Brain pericyte (primary cell): ENCODE data around the gene GHRHR.

Experiments
- DNase-seq: peaks from one replicate; pipeline ENCODE4 v3.0.0-alpha.2; 2012; ENCODE audit warnings: low read depth, low spot score

GHRHR gene

DNA sequence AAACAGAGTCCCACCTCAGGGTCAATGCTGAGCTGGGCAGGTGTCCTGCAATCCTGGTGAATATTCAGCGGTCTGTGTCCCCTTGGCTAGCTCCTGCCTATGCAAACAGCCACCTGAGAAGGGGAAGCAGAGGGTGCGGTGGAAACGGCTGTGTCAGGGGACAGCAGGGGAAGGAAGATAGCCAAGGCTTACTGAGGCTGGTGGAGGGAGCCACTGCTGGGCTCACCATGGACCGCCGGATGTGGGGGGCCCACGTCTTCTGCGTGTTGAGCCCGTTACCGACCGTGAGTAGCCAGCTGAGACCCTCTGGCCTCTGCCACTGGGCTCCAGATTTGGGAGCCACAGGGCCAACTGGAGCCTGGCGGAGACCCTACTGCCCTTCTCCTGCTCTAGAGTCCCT, at the start of gene GHRHR:
Gene GHRHR, plus strand, starts transcription at position 112 of the 400 bp plus-strand sequence. Its CDS starts 116 bp downstream, at position 228.
- DNase-seq = no peak

DNA sequence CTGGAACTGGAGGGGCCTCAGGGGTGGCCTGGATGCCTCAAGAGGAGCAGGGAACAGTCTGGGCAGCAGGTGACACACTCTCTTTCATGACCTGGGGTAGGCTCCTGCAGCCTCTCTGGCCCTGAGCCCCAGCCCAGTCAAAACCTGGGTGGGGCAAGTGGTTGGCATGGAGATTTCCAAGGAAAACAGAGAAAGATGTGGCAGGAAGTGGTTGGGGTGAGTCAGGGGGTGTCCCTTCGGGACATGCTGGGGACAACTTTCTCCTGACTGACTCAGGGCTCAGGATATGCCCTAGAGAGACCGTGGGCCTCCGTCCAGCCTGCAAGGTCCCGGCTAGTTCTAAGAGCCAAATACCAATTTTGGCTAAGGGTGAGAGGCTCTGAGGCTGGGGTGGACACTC, 49.2 kb upstream of the GHRHR start:
- DNase-seq = no peak

DNA sequence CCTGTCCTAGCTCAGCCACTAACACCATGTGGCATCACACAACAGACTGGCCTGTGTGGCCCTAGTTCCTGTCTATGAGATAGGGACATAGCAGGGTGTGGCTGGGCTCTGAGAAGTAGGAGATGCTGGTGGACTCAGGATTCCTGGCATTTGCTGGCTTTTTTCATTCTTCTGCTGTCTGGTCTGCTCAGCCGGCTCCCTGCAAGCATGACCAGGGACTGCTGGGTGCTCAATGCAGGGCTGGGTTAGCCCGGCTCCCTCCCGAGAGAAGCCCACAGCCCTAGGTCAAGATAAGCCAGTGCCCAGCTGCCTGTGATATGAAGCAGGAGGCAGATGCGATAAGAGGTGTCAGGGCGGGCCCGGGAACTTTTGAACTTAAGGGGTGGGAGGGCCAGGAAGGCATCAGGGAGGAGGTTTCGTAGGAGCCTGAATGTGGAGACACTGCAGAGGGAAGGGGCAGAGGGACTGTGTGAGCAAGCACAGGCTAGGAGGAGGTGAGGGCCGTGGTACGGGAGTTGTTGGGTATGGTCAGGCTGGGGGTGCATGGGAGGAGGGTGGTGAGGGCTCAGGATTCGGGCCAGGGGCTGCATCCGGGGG, 48.6 kb upstream of the GHRHR start:
- DNase-seq = no peak

DNA sequence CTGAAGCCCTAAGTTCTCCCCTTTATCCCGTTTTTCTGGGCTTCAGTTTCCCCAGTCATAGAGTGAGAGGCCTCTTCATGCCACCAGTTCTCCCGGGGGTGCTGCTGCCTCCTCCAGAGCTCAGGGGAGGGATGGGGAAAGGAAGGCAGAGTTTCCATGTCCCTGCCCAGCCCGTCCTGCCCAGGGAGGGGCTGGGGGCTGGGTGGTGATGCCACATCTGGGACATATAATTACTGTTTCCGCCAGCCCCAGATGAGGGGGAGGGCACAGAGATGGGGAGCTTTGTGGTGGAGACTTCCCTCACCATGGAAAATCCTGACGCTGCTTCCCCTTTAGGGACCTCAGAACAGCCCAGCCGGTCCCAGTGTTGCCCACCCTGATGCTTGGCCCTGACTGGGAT, 48.0 kb upstream of the GHRHR start:
- no peak for DNase-seq

DNA sequence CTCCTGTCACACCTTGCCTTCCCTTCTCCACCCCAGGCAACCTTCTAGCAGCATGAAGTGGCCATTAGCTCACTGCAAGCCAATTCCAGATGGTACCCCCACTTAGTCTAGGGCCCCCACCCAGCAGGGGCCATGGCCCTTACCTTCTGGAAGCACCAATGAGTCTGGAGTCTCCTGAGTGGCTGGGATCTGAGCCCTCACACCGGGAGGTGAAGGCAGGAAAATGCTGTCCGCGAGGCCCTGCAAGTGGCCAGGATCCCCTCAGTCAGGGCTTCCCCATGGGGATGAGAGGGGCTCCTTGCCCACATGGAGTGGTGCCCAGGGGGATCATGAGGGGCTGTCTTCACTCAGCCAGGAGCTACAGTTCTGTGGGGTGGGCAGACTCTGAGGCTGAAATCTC, 47.5 kb upstream of the GHRHR start:
- DNase-seq = no peak

DNA sequence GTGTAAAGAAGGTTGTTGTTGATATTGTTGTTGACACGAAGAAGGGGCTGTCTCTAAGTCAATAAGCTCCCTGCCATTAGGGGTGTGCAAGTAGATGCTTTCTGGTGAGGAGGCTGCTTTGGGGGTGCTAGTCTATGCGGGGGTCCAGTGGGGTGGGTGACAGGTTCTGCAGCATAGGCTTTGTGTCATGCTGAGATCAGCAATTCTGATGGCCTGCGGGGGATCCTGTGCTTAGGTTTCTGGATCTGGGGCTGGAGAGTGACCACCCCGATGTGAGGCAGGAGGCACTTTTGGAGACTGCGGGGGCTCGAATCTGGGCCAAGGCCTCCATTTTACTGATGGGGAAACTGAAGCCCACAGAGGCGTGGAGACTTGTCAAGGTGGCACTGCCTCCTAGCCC, 47.0 kb upstream of the GHRHR start:
- no peak for DNase-seq

DNA sequence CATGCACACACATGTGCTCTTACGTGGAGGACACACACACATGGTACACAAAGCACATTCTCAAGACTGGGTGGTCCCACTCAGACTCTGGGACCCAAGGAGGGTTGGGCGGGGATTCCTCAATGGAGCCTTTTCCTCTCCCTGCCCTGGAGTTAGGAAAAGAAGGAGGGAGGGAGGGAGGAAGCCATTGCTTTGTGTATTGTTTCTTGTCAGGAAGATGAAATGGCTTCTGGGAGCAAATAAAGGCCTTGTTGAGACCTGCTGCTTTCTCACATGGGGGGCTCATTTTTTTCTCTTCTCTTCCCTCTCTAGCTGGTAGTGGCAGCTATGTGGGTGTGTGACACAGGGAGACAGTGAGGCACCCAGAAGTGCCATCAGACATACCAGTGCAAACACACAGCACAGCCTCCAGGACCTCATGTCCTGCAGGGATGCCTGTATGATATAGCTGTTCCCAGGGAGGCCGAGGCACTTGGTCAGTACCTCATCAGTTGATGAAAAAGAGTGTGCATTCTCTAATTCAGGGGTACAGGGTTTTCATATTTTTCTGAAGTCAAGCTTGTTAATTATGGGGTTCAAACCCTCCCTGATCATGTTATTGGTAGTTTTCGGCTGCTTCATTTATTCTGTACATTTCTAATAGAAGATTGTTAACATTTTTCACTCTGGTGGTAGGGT, 46.4 kb upstream of the GHRHR start:
- DNase-seq = no peak

DNA sequence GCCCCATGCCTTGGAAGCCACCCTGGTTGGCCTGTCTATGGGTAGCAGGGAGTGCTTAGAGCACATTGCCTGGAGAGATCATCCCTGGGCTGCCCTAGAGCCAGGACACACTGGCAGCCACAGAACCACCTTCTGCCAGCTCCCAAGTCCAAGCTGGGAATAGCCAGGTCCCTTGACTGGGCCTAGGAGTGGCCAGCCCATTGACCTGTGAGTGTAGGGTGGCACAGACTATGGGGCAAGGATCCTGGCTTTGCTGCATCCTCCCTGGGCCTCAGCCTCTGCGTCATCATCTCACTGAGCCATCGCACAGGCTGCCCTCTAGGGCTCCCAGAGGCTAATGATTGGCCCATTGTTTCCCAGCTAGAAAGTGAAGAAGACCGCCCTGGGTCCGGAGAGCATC, 45.1 kb upstream of the GHRHR start:
- no peak for DNase-seq

DNA sequence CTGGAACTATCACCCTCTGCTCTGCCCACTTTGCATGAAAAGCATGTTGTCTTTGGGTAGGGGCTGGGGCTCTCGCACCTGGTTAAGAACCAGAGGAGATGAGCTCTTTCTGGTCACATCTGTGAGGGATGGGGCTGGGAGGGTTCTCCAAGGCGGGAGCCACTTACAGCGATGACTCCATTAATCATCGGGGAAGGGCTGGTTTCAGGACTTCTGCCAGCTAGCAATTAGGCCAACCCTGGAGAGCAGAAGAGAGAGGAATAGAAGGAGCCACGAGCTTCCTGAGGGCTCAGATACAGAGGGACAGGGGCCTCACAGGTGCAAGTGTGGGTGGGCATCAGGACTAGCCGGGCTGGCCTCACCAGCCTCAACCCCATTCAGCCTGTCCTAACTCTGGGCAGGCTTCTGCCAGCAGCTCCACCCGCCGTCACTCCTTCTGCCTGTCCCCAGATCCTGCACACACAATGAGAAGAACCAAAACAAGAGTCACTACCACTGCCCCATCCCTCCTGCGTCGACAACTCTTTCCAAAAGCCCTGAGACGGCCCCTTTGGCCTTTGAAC, 43.7 kb upstream of the GHRHR start:
- no peak for DNase-seq

DNA sequence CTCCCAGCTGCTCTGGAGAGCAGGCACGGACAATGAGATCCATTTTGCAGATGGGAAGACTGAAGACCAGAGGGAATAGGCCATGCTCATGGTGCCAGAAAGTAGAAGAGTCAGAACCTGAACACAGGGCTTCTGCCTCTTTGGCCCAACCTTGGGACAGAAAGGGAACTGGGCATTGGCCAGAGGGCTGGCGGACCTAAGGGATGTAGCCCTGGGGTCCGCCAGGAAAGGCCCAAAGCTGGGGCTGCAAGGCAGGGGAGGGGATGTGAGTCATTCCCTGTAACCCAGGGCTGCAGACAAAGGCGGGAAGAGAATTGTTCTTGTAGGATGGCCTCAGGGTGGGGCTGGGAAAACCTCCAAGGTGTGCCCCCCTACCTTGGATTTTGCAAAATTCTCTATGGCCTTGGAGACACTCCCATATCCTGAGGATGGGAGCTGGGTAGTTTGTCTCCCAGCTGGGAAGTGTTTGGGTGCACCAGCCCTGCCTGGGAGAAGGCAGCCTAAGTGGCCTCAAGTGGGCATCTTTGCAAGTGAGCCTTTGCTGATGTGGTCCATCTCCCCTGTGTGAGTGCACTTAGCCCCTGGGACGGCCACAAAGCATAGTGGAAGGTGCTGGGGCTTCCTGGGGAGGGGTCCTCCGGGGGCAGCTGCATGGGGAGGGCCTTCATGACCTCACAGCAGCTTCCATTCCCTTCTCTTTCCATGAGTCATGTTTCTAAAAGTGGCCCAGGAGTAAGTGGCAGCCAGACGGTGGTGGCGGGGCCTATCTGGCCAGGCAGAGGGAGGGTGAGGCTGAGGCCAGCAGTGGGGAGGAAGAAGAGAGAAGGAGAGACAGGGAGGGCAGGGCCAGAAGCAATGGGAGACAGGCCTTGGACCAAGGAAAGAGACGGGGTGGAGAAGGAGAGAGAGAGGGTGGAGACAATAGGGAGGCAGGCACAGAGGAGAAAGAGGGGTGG, 42.9 kb upstream of the GHRHR start:
- DNase-seq = no peak

DNA sequence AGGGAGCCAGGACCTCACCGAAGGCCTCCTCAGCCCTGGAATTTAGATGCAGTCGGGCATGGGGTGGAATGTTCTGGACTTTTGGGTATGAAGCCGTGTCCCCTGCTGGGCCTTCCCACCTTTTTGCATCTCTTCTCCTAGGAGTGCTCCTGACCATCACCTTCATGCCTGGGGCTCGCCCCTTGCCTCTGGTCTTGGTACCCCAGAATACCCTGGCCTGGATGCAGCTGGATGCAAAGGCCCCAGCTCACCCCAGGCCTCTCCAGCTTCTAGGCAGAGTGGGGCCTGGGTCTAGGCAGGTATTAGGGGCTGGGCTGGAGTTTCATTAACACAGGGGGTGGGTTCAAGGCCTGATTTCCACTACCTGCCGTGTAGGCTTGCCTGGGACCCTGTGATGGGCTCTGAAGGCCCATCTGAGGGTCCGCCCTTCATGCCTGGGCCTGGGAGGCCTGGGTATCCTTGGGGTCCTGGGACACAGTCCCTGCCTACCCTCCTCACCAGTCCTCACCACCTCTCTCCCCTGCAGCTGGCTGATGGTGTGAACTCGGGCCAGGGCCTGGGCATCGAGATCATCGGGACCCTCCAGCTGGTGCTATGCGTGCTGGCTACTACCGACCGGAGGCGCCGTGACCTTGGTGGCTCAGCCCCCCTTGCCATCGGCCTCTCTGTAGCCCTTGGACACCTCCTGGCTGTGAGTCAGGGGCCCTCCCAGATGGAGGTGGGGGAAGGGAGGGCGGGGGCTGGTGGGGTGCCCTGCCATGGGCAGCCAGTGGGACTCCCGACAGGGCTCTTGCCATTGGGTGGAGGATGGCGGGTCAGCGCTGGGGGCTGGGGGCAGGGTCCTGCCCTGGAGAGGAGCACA, 42.0 kb upstream of the GHRHR start:
- DNase-seq = no peak

DNA sequence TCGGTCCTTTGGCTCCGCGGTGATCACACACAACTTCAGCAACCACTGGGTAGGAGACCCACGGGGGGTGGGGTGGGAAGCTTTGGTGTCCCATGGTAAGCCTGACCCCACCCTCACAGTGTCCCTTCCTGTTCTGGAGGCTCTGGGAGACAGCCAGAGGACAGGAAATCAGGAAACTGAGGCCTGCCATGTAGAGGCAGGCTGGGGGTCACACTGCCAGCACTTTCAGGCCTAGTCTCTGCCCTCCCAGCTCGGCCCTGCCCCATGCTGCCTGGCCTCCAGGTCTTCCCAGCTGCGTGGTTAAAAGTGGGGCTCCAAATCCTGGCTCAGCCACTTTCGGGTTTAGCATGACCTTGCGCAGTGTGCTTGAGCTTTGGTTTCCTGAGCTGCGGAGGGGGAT, 41.2 kb upstream of the GHRHR start:
- DNase-seq = no peak

DNA sequence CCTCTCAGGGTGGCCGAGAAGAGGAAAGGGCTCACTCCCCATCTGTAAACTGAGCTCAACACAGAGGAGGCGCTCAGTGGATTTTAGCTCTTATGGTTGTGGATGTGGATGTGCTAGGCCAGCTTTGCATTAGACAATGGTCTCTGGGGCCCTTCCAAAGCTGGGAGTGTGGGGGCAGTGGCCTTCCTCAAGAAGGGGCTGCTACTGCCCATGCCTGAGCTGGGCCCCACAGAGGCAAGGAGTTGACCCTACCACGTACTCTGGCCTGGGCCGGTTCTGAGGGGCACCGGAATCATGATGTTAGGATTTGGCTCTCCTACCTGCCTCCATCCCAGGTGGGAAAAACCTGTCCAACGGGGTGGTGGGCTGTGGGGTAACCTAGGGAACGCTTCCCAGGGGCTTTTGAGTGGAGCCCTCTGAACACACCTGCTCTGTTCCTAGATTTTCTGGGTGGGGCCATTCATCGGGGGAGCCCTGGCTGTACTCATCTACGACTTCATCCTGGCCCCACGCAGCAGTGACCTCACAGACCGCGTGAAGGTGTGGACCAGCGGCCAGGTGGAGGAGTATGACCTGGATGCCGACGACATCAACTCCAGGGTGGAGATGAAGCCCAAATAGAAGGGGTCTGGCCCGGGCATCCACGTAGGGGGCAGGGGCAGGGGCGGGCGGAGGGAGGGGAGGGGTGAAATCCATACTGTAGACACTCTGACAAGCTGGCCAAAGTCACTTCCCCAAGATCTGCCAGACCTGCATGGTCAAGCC, 40.6 kb upstream of the GHRHR start:
- DNase-seq = no peak

DNA sequence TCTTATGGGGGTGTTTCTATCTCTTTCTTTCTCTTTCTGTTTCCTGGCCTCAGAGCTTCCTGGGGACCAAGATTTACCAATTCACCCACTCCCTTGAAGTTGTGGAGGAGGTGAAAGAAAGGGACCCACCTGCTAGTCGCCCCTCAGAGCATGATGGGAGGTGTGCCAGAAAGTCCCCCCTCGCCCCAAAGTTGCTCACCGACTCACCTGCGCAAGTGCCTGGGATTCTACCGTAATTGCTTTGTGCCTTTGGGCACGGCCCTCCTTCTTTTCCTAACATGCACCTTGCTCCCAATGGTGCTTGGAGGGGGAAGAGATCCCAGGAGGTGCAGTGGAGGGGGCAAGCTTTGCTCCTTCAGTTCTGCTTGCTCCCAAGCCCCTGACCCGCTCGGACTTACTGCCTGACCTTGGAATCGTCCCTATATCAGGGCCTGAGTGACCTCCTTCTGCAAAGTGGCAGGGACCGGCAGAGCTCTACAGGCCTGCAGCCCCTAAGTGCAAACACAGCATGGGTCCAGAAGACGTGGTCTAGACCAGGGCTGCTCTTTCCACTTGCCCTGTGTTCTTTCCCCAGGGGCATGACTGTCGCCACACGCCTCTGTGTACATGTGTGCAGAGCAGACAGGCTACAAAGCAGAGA, 39.9 kb upstream of the GHRHR start:
- no peak for DNase-seq

DNA sequence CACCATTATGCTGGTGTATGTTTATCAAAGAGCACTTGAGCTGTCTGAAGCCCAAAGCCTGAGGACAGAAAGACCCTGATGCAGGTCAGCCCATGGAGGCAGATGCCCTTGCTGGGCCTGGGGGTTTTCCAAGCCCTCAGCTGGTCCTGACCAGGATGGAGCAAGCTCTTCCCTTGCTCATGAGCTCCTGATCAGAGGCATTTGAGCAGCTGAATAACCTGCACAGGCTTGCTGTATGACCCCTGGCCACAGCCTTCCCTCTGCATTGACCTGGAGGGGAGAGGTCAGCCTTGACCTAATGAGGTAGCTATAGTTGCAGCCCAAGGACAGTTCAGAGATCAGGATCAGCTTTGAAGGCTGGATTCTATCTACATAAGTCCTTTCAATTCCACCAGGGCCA, 39.1 kb upstream of the GHRHR start:
- no peak for DNase-seq

DNA sequence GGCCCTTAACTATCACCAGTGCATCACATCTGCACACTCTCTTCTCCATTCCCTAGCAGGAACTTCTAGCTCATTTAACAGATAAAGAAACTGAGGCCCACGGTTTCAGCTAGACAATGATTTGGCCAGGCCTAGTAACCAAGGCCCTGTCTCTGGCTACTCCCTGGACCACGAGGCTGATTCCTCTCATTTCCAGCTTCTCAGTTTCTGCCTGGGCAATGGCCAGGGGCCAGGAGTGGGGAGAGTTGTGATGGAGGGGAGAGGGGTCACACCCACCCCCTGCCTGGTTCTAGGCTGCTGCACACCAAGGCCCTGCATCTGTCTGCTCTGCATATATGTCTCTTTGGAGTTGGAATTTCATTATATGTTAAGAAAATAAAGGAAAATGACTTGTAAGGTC, 38.6 kb upstream of the GHRHR start:
- DNase-seq = no peak

DNA sequence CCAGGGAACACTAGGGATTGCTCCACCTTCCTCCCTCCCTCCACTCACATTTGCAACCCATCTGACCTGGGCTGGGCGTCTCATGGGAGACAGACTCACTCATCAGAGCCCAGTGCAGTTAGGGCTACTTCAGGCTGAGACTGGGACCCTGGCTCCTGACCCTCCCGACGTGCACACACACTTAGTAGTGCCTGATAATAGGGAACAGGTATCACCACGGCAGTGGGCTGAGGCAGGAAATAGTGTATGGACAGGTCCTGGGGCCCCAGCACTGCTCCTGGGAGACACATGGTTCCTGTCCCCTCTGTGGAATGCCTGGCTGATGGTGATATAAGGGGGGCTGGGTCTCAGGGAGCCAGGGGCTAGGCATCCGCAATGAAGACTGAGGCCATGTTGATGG, 37.8 kb upstream of the GHRHR start:
- no peak for DNase-seq

DNA sequence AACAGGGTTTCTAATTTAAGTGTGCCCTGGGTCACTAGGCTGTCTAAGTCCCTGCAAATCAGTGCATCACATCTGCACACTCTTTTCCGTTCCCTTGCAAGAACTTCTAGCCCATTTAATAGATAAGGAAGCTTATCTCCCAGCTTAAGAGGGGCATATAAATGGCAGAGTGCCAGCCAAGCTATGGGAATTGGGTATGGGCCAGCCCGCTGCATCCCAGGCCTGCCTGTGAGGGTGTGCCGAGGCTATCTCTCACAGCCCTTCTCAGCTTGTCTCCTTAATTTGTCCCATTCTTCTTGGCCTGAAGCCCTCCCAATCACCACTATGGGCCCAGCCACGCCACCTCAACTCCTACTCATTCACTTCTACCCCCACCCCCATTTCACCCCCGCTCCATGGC, 37.4 kb upstream of the GHRHR start:
- no peak for DNase-seq

DNA sequence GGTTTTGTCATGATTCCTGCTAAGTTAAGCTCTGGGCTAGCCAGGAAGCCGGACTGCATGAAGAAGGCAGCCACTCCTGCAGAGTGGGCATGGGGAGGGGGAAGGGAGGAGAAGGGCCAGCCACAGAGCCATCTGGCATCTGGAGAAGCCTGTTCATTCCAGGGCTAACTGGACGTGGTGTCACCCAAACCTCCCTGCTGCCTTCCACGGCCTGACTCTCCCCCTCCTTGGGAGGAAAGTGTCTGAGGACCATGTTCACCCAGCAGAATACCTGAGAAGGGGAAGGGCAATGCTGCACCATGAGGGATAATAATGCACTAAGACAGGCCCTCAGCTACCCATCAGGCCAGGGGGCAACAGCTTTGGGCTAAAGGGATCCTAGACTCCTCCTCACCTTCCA, 36.7 kb upstream of the GHRHR start:
- no peak for DNase-seq

DNA sequence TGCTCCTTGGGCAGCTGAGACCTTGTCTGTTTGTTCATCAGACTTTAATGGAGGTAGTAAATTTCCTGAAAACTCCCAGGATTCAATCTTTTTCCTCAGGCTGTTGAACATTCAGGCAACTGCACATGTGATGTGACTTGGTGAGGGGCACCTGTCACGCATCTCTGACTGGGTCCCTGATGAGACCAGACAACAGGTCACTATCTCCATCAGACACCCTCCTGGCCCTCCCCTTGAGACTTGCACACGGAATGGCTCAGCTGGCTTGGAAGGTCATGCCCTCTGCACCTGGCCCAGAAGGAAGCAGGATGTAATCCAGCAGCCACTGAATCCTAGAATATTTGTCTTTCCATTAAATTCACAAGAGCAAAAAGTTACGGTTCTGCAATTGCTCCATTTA, 36.2 kb upstream of the GHRHR start:
- DNase-seq = no peak
